Measurements from ENCODE around the gene AQP6.

DNA sequence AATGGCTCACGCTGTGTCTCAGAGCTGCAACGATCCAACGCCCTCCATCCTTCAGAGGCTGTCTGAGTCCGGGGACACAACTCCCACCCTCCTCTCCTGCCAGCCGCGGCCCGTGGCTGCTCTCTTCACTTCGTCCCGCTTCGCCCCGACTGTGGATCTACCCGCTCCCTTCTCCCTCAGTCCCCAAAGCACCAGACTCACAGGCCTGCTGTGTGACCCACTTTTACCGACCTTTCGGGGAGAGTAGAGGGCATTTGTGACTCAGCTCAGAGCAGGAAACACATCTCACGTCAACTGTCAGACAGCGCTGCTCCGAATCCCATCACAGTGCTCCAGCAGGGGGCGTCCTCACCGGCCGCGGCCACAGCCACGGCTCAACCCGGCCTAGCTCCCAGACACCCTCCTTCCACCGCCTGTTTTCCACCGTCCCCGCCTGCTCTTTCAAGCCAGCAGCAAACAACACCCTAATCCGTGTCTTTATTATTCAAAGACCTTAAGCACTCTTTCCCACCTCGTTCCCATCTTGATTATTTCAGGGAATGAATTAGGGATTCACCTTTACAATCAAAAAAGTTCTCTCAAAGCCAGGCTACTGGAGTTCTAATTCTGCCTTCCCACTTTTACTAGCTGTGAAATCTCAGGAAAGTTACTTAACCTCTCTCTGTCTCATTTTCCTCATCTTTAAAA, 27.2 kb upstream of the AQP6 start:
- peak; percentile 88 for TF ChIP-seq CTCF (conservative IDR thresholded peaks at IDR 0.05; ENCODE audit: low read length)
- TF ChIP-seq EZH2phosphoT487 (IDR thresholded peaks at IDR 0.05; ENCODE audit: borderline replicate concordance, low read depth, low read length), result no peak

Data from OCI-LY7 (cell line).